MG63 (cell line): Measurements from ENCODE around the gene CIAO1. TPM values are rescaled to one million over a fixed set of nuclear protein-coding genes. Genes with fewer than 3 reads are reported as not detected.

Source experiments
- DNase-seq: peaks from one replicate; pipeline ENCODE4 v3.0.0-alpha.2; 2020
- H3K27me3 ChIP-seq: fragments of 250-450 bp; sonication (Bioruptor Pico); 2 replicates; pipeline ENCODE4 v1.5.1; 2020; ENCODE audit warnings: mild to moderate bottlenecking, moderate library complexity
- H3K36me3 ChIP-seq: fragments of 250-450 bp; sonication (Bioruptor Pico); 2 replicates; pipeline ENCODE4 v1.5.1; 2020; ENCODE audit warnings: mild to moderate bottlenecking, moderate library complexity
- H3K4me3 ChIP-seq: fragments of 250-450 bp; sonication (Bioruptor Pico); 2 replicates; pipeline ENCODE4 v1.5.1; 2020; ENCODE audit warnings: mild to moderate bottlenecking, moderate library complexity
- H3K9me3 ChIP-seq: fragments of 250-450 bp; sonication (Bioruptor Pico); 2 replicates; pipeline ENCODE4 v1.5.1; 2020; ENCODE audit warnings: mild to moderate bottlenecking, moderate library complexity
- total RNA-seq: library from RNA; depleted of rRNA; stranded (reverse); fragments of >200 nt; shearing (Covaris generic); gene quantifications from 2 replicates; pipeline ENCODE4 v1.2.3, GENCODE V29; 2014; ENCODE audit warnings: low replicate concordance; rRNA removed

Gene CIAO1
- total RNA-seq, 1 experiment from 2014 or later: 103 TPM

DNA sequence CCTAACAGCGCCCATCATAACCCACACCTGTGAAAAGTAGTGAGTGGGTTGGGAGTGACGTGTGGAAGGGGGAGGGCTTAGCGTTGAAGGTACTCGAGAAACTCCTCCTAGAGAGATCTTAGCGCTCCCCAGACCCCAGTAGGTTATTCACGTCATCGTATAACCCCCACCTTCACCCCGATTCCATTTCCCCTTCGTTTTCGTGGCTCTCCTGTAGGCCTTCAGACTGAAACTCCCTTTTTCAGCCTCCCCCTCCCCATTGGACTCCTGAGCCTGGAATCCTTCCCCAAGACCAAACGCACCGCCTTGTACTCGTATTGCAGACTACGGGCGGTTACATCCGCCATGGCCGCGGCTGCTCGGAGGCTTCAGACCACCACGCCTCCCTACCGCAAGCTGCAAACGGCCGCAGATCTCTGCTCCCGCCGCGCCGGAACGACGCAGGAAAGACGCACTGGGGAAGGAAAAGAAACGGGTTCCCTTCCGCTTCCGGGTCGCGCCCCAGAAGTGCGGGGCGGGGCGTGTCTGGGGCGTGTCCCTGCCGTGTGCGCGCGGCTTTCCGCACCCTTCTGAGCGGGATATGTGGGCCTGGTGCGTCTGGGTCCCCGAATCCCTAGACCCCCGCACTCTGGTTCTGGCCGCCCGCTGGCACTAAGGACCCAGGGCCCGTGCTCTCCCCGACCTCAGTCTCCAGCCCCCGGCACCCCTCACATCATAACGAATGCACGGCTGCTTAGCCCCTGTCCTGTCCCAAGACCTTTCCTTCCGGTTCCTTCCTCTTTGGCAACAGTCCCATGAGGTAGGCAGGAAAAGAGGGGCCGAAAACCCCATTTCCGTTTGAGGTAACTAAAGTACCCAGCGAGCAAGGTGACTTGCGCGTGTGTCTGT, 39.3 kb downstream of the CIAO1 start, which contains the start of gene SNRNP200:
Gene SNRNP200, minus strand, starts transcription at position 456 of the 888 bp plus-strand sequence. Its CDS starts 109 bp downstream, at position 347.
- peaks cover 41% of the 10 kb centered on the region for H3K36me3 ChIP-seq
- peak within 1 kb of the TSS; percentile 90 for H3K4me3 ChIP-seq
- peak; percentile 87 for DNase-seq
- no peaks in the 10 kb centered on the region for H3K27me3 ChIP-seq
- H3K9me3 ChIP-seq: no peaks in the 10 kb centered on the region

DNA sequence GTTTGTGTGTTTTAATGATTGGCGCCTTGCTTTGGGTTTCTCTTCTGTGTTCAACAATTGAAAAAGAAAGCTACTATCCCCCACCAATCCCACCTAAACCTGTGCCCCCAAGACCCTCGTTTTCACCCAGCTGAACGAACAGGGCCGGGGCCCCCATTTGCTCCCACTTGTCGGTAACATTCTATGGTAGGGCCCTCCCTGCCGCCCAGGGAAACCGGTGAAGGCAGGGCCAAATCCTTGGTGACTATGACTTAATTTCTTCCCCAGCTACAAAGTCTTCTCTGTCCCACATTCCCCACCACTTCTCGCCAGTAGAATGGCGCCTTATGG, 39.9 kb downstream of the CIAO1 start:
- no peaks in the 10 kb centered on the region for H3K27me3 ChIP-seq
- no peak for DNase-seq
- H3K9me3 ChIP-seq: no peaks in the 10 kb centered on the region
- peak overlapping the region; percentile 90 for H3K4me3 ChIP-seq
- H3K36me3 ChIP-seq: peaks cover 35% of the 10 kb centered on the region

DNA sequence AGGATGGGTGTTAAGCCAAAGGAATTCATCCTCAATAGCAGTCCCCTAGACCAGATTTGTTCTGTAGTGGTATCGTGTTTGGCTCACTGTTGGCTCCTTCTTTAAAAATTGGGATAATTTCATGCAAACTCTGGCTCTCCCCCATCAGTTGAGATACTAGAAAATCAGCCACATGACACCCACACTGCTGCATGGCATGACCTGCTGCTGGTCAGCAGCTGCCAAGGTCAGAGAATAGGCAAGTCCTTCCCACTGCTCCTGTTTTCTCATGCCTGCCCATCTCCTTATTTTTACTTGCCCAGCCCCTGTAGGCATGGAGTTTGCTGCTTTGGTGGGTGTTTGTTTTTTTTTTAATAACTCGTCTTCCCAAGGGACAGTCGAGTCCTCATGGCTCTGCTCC, 40.3 kb downstream of the CIAO1 start:
- peak overlapping the region; percentile 90 for H3K4me3 ChIP-seq
- no peaks in the 10 kb centered on the region for H3K9me3 ChIP-seq
- peak; percentile 22 for DNase-seq
- H3K36me3 ChIP-seq: peaks cover 30% of the 10 kb centered on the region
- no peaks in the 10 kb centered on the region for H3K27me3 ChIP-seq

DNA sequence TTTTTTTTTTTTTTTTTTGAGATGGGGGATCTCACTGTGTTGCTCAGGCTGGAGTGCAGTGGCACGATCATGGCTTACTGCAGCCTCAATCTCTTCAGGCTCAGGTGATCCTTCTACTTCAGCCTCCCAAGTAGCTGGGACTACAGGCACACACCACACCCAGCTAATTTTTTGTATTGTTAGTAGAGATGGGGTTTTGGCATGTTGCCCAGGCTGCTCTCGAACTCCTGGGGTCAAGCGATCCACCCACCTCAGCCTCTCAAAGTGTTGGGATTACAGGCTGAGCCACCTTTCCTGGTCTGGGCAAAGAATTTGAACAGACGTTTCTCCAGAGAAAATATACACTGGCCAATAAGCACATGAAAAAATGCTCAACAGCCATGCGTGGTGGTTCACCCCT, 42.2 kb downstream of the CIAO1 start:
- no peak for DNase-seq
- H3K9me3 ChIP-seq: no peaks in the 10 kb centered on the region
- H3K36me3 ChIP-seq: peaks cover 12% of the 10 kb centered on the region
- H3K4me3 ChIP-seq: no peak overlapping the region
- H3K27me3 ChIP-seq: no peaks in the 10 kb centered on the region

DNA sequence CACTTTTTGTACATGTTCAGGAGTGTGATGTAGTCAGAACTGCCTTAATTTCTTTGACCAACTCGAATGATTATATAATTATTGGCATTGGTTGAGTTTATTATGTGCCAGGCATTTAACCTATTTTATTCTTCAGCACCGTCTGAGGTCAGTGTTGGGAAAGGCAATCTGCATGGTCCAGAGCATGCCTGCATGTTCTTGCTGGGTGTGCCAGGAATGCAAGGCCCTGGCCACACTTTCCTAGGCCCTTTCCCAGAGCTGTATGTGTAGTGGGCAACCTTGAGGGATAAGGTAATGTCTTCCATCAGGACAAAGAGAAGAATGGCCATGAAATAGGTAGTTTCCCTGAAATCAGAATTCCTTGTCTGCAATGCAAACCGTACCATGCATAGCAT, 49.0 kb downstream of the CIAO1 start:
- Histone ChIP-seq H3K4me3 (no peak overlapping the region), H3K36me3 (no peaks in the 10 kb centered on the region), H3K27me3 (no peaks in the 10 kb centered on the region), H3K9me3 (no peaks in the 10 kb centered on the region)
- DNase-seq: no peak

DNA sequence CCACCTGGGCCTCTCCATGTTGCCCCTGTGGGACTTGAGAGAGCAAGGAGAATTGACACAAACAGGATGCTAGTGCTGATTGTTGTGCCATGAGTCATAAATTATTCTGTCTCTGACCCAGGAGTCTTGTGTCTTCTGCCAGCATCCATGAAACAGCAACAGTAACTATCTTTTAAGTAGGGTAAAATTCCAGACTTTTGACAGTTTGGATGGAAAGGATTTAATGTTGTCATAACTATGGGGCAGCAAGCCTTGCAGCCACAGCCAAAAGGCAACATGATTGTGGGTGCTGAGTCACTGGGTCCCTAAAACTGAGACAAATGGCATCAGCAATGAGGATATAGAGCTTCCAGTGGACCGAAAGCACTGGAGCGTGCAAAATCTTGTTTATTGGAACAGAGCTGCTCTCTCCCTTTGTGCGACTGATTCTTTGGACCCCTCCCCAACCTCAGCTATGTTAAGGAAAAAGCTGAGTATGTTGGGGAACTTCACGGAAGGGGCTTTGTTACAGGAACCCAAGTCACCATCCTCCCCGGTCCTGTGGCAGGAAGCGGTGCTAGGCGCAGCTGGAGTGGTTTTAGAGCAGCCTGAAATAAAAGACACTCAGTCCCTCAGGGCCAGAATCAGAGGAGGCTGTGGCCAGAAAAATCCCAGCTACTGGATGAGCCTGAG, 49.5 kb downstream of the CIAO1 start:
- no peaks in the 10 kb centered on the region for H3K9me3 ChIP-seq
- no peaks in the 10 kb centered on the region for H3K36me3 ChIP-seq
- DNase-seq: peak; percentile 84
- 0 out of 2 replicates have a peak overlapping the region, but pooled peaks have one; percentile 3 for H3K4me3 ChIP-seq
- no peaks in the 10 kb centered on the region for H3K27me3 ChIP-seq

DNA sequence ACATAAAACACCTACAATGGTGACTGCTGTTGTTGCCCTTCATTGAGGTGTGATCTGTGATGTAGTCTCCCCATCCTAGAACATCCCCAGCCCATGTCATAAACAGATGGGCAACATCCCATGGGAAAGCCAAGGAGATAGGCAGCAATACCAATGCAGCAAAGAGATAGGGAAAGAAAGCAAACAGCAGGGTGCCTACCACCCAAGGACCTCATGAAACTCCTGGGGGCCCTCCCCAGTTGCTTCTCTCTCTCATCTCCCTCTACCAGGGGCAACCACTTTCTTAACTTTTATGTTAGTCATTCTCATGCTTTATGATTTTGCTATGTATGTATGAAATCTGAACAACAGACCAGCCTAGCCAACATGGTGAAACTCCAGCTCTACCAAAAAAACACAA, 51.0 kb downstream of the CIAO1 start:
- no peaks in the 10 kb centered on the region for H3K36me3 ChIP-seq
- no peaks in the 10 kb centered on the region for H3K27me3 ChIP-seq
- H3K4me3 ChIP-seq: no peak overlapping the region
- no peak for DNase-seq
- no peaks in the 10 kb centered on the region for H3K9me3 ChIP-seq

DNA sequence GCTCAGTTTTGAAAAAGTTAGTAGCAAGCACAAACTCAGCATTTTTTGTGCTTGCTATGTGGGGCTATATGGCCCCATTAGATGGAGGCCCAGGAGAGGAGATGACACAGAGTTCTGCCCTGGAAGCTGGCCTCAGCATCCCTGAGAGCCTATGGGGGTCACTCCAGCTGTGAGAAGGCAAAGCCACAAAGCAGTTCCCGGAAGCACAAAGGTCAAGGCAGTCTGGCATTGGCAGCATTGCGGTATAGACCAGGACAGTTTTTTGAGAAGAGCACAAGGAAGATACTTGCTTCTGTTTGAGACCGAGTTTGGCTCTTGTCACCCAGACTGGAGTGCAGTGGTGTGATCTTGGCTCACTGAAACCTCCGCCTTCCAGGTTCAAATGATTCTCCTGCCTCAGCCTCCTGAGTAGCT, 51.6 kb downstream of the CIAO1 start:
- Histone ChIP-seq H3K4me3 (no peak overlapping the region), H3K36me3 (no peaks in the 10 kb centered on the region), H3K9me3 (no peaks in the 10 kb centered on the region)

DNA sequence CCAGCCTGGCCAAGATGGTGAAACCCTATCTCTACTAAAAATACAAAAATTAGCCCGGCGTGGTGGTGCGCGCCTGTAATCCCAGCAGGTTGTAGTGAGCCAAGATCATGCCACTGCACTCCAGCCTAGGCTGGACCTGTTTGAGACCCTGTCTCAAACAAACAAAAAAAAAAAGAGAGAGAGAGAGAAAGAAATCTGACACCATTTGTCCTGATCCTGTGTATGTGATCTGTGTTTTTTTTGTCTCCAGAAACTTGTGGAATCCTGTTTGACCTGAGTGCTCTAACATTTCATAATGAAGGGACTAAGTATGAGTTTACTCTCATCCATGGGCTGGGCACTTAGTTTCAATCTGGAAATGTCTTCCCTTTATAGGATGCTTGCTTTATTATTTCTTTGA, 52.7 kb downstream of the CIAO1 start:
- Histone ChIP-seq H3K4me3 (no peak overlapping the region), H3K9me3 (no peaks in the 10 kb centered on the region), H3K36me3 (no peaks in the 10 kb centered on the region), H3K27me3 (0 out of 2 replicates have a peak, but pooled peaks cover 5% of the 10 kb centered on the region)
- no peak for DNase-seq

More for the DNA sequence above, 51.6 kb downstream of the CIAO1 start:
- DNase-seq: no peak
- no peaks in the 10 kb centered on the region for H3K27me3 ChIP-seq

DNA sequence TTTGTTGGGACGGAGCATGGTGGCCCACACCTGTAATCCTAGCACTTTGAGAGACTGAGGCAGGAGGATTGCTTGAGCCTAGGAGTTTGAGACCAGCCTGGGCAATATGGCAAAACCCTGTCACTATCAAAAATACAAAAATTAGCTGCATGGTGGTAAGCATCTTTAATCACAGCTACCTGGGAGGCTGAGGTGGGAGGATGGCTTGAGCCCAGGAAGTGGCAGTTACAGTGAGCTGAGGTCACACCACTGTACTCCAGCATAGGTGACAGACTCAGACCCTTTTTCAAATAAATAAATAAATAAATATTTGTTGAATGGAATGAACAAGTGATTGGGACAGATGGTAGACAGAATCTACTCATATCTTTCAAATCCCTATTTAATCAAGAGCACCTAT, 53.4 kb downstream of the CIAO1 start:
- H3K4me3 ChIP-seq: no peak overlapping the region
- no peak for DNase-seq
- H3K27me3 ChIP-seq: 0 out of 2 replicates have a peak, but pooled peaks cover 5% of the 10 kb centered on the region
- no peaks in the 10 kb centered on the region for H3K36me3 ChIP-seq
- no peaks in the 10 kb centered on the region for H3K9me3 ChIP-seq

DNA sequence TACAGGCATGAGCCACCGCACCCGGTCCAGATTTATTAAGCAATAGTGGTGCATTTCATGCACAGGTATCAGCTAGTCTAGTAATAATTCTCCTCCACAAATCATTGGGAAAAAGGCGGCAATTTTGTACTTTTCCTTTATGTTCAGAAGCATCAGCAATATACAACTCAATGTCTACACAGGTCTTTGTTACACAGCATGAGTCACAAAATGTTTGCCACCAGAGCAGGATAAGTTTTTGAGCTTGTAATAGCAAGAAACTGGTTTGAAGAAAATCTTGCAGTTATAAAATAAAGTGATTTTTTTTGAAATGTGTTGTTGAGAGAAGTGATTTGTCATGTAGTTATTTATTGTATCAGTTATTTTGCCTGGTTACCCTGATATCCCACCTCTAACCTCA, 54.3 kb downstream of the CIAO1 start:
- no peak for DNase-seq
- H3K27me3 ChIP-seq: 0 out of 2 replicates have a peak, but pooled peaks cover 5% of the 10 kb centered on the region

DNA sequence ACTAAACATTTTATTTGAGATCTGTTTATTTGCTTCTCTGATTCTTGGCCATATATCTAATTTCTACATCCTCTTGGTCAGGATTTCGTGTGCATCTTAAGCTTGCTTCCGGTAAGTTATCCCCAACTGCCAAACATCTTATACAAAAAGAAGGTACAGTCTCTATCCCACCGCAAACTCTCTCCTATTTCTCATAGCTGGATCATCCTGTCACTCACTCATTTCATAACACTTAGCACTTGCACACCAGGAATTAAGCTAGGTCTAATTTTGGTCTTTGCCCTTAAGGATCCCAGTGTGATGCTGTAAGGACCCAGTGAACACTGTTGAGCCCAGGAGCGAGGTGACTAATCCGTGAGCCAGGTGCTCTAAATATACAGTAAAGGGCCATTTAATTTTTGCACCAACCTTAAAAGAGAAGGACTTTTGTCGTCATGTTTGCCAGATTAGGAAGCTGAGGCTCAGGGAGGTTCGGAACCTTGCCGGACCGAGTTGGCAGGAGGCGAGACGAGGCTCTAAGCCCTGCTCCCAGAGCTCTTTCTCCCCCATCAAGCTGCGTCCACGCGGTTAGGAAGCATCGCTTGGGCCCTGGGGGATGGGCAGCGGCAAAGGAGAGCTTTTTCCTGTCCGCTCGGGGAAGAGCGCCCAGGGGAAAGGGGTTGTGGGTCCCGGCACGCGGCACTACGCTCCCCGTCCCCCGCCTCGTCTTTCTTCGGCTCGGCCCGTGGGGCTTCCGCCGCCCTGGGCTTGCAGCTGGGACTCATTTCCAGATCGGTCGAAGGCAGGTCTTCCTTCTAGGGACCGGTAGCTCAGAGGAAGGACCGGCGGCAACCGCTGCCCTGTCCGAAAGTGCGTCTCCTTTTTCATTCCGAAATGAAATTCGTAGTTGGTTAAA, 55.0 kb downstream of the CIAO1 start:
- DNase-seq: peak; percentile 40
- 0 out of 2 replicates have a peak, but pooled peaks cover 5% of the 10 kb centered on the region for H3K27me3 ChIP-seq
- H3K36me3 ChIP-seq: no peaks in the 10 kb centered on the region
- peak overlapping the region; percentile 56 for H3K4me3 ChIP-seq
- no peaks in the 10 kb centered on the region for H3K9me3 ChIP-seq

More for the DNA sequence above, 54.3 kb downstream of the CIAO1 start:
- H3K4me3 ChIP-seq: no peak overlapping the region
- no peaks in the 10 kb centered on the region for H3K36me3 ChIP-seq
- no peaks in the 10 kb centered on the region for H3K9me3 ChIP-seq

Other genes starting within 250 kb of the CIAO1 start
- gene GPAT2, start 231.3 kb upstream of the CIAO1 start, total RNA-seq: not detected in 2 replicates
- 0.03 TPM in 1 of 2 replicates, not detected in the other for gene ADRA2B, start 149.7 kb upstream of the CIAO1 start, total RNA-seq
- gene ASTL, start 127.7 kb upstream of the CIAO1 start, total RNA-seq: not detected in 2 replicates
- 4.9 and 8.7 TPM in 2 replicates for gene DUSP2, start 120.8 kb upstream of the CIAO1 start, total RNA-seq
- gene STARD7, start 57.4 kb upstream of the CIAO1 start, total RNA-seq: 100 and 113 TPM in 2 replicates
- gene TMEM127, start 228 bp upstream of the CIAO1 start, total RNA-seq: 3.7 and 7.3 TPM in 2 replicates
- 56.6 and 56.9 TPM in 2 replicates for gene SNRNP200, start 39.3 kb downstream of the CIAO1 start, total RNA-seq
- 4.7 TPM in 2 replicates for gene ITPRIPL1, start 59.1 kb downstream of the CIAO1 start, total RNA-seq
- 31.5 and 34.2 TPM in 2 replicates for gene NCAPH, start 69.5 kb downstream of the CIAO1 start, total RNA-seq
- gene NEURL3, start 239.1 kb downstream of the CIAO1 start, total RNA-seq: 1.0 TPM in 1 of 2 replicates, not detected in the other